Measurements from ENCODE around the gene ANXA6. TPM values are rescaled to one million over a fixed set of nuclear protein-coding genes. Genes with fewer than 3 reads are reported as not detected.

ANXA6 gene
- polyA plus RNA-seq, 3 donors: 60.6 to 124 (median 93.5) TPM

DNA sequence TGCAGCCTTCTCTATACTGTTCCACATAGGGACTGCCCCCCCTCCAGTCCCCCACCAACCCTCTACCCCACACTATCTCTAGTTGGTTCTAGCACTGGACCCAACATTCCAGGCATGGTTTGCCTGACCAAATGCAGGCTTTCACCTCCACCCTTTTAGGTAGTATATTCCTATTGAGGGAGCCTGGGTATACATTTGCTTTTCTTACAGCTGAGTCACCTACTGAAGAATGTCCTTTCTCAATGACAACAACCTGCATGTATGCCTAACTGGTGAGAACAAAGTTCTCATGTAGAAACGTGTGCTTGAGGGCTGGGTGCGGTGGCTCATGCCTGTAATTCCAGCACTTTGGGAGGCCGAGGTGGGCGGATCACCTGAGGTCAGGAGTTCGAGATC, 85.0 kb downstream of the ANXA6 start:
- Histone ChIP-seq H3K9ac (ENCODE audit: insufficient read depth, low read length, poor library complexity, severe bottlenecking) (no peak overlapping the region), H3K79me2 (ENCODE audit: insufficient read depth, low read length) (peaks cover 100% of the 10 kb centered on the region), H3K4me2 (replicated peaks; ENCODE audit: extremely low read depth, low read length, poor library complexity, severe bottlenecking) (no peak overlapping the region), H3K36me3 (replicated peaks in 1 of 2; ENCODE audit: control insufficient read depth in 1 of 2, insufficient read depth in 2 of 2, low read length in 2 of 2) (peaks cover 23 to 75% of the 10 kb centered on the region in 2 donors), H3K27me3 (ENCODE audit: control insufficient read depth in 2 of 2, insufficient read depth in 2 of 2, low read length in 2 of 2) (no peaks in the 10 kb centered on the region), H3K4me1 (ENCODE audit: control insufficient read depth in 1 of 2, insufficient read depth in 2 of 2, low read length in 2 of 2) (peaks cover 27 to 46% of the 10 kb centered on the region in 2 donors), H4K20me1 (ENCODE audit: insufficient read depth, low read length) (peaks cover 100% of the 10 kb centered on the region), H3K9me3 (replicated peaks in 1 of 2; ENCODE audit: control insufficient read depth in 1 of 2, insufficient read depth in 1 of 2, low read length in 2 of 2) (no peaks in the 10 kb centered on the region), H3K4me3 (replicated peaks in 1 of 3; ENCODE audit: low read depth in 2 of 3, low read length in 3 of 3) (no peak overlapping the region), H2AFZ (ENCODE audit: insufficient read depth, low read depth, low read length, poor library complexity, severe bottlenecking) (no peak overlapping the region), H3K27ac (ENCODE audit: low read depth in 1 of 2, low read length in 2 of 2) (no peak overlapping the region)
- H3K9me3 Mint-ChIP-seq: no peaks in the 10 kb centered on the region
- H3K27me3 Mint-ChIP-seq (ENCODE audit: low read depth in 3 of 3): peaks cover 0 to 1% (median 0%) of the 10 kb centered on the region in 3 donors
- peak overlapping the region in 2 of 7 donors; percentile 73 to 74 for H3K27ac Mint-ChIP-seq
- peaks cover 66 to 78% of the 10 kb centered on the region in 2 donors for H3K36me3 Mint-ChIP-seq
- WGBS (ENCODE audit: insufficient coverage): 100% methylated on average over 1 of the region's 5 CpGs
- TF ChIP-seq, protein P1, sequence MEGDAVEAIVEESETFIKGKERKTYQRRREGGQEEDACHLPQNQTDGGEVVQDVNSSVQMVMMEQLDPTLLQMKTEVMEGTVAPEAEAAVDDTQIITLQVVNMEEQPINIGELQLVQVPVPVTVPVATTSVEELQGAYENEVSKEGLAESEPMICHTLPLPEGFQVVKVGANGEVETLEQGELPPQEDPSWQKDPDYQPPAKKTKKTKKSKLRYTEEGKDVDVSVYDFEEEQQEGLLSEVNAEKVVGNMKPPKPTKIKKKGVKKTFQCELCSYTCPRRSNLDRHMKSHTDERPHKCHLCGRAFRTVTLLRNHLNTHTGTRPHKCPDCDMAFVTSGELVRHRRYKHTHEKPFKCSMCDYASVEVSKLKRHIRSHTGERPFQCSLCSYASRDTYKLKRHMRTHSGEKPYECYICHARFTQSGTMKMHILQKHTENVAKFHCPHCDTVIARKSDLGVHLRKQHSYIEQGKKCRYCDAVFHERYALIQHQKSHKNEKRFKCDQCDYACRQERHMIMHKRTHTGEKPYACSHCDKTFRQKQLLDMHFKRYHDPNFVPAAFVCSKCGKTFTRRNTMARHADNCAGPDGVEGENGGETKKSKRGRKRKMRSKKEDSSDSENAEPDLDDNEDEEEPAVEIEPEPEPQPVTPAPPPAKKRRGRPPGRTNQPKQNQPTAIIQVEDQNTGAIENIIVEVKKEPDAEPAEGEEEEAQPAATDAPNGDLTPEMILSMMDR (IDR thresholded peaks at IDR 0.05): no peak
- intact Hi-C loops (cut with micrococcal nuclease): no loop called here
- H3K4me3 Mint-ChIP-seq: no peak overlapping the region
- DNase-seq: no peak
- peaks cover 69% of the 10 kb centered on the region for H3K4me1 Mint-ChIP-seq

GRCh38 chr5:151071848-151072629, 85.5 kb downstream of the ANXA6 start:
- 100% methylated on average over 2 of the region's 10 CpGs for WGBS (ENCODE audit: insufficient coverage)
- H3K9ac ChIP-seq (ENCODE audit: insufficient read depth, low read length, poor library complexity, severe bottlenecking): no peak overlapping the region
- H3K27me3 ChIP-seq (ENCODE audit: control insufficient read depth in 2 of 2, insufficient read depth in 2 of 2, low read length in 2 of 2): no peaks in the 10 kb centered on the region
- peaks cover 22 to 46% of the 10 kb centered on the region in 2 donors for H3K4me1 ChIP-seq (ENCODE audit: control insufficient read depth in 1 of 2, insufficient read depth in 2 of 2, low read length in 2 of 2)
- TF ChIP-seq, protein P1 (IDR thresholded peaks at IDR 0.05): no peak
- Mint-ChIP-seq H3K36me3 (peaks cover 66 to 78% of the 10 kb centered on the region in 2 donors), H3K4me3 (no peak overlapping the region), H3K27ac (peak overlapping the region in 4 of 7 donors; percentile 15 to 74 (median 61)), H3K9me3 (no peaks in the 10 kb centered on the region), H3K27me3 (ENCODE audit: low read depth in 3 of 3) (peaks cover 0 to 1% (median 0%) of the 10 kb centered on the region in 3 donors), H3K4me1 (peaks cover 68% of the 10 kb centered on the region)
- H2AFZ ChIP-seq (ENCODE audit: insufficient read depth, low read depth, low read length, poor library complexity, severe bottlenecking): no peak overlapping the region
- no peaks in the 10 kb centered on the region for H3K9me3 ChIP-seq (replicated peaks in 1 of 2; ENCODE audit: control insufficient read depth in 1 of 2, insufficient read depth in 1 of 2, low read length in 2 of 2)
- H3K36me3 ChIP-seq (replicated peaks in 1 of 2; ENCODE audit: control insufficient read depth in 1 of 2, insufficient read depth in 2 of 2, low read length in 2 of 2): peaks cover 24 to 75% of the 10 kb centered on the region in 2 donors
- H3K79me2 ChIP-seq (ENCODE audit: insufficient read depth, low read length): peaks cover 100% of the 10 kb centered on the region
- H3K4me2 ChIP-seq (replicated peaks; ENCODE audit: extremely low read depth, low read length, poor library complexity, severe bottlenecking): no peak overlapping the region
- H4K20me1 ChIP-seq (ENCODE audit: insufficient read depth, low read length): peaks cover 100% of the 10 kb centered on the region
- intact Hi-C loops (cut with micrococcal nuclease): no loop called here
- no peak for DNase-seq
- no peak overlapping the region for H3K4me3 ChIP-seq (replicated peaks in 1 of 3; ENCODE audit: low read depth in 2 of 3, low read length in 3 of 3)
- H3K27ac ChIP-seq (ENCODE audit: low read depth in 1 of 2, low read length in 2 of 2): no peak overlapping the region

Data from CD14-positive monocyte (primary cell).